ENCODE results near the gene TRAM2. TPM values are rescaled to one million over a fixed set of nuclear protein-coding genes. Genes with fewer than 3 reads are reported as not detected.

Gene TRAM2
- total RNA-seq, 1 donor from 2014 or later: 159 TPM

DNA sequence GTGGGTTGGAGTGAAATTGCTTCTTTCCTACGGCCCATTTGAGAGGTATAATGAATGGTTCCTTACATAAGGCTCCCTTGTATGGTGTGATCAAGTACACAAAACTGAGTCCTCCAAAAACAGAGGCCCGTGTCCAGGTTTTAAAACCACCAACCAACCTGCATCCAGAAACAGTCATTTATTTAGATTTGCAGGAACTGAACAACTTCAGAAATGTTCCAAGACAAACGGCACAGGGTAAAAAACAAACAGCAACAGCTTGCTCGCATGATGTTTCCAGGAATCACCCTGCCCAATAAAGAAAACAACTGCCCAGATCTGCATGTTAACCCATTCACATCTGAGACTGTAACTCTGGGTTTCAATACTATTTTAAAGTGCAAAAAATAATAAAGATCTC lies 40.2 kb upstream of the TRAM2 start:
- no peak for DNase-seq (ENCODE audit: low spot score)
- Mint-ChIP-seq H3K4me1 (ENCODE audit: low read depth) (peaks cover 35% of the 10 kb centered on the region), H3K9me3 (ENCODE audit: low read depth) (no peaks in the 10 kb centered on the region), H3K4me3 (ENCODE audit: unreplicated experiment) (no peak overlapping the region), H3K27me3 (ENCODE audit: low read depth) (no peaks in the 10 kb centered on the region), H3K27ac (ENCODE audit: unreplicated experiment) (no peak overlapping the region), H3K36me3 (ENCODE audit: low read depth) (no peaks in the 10 kb centered on the region)
- TF ChIP-seq, protein P1, sequence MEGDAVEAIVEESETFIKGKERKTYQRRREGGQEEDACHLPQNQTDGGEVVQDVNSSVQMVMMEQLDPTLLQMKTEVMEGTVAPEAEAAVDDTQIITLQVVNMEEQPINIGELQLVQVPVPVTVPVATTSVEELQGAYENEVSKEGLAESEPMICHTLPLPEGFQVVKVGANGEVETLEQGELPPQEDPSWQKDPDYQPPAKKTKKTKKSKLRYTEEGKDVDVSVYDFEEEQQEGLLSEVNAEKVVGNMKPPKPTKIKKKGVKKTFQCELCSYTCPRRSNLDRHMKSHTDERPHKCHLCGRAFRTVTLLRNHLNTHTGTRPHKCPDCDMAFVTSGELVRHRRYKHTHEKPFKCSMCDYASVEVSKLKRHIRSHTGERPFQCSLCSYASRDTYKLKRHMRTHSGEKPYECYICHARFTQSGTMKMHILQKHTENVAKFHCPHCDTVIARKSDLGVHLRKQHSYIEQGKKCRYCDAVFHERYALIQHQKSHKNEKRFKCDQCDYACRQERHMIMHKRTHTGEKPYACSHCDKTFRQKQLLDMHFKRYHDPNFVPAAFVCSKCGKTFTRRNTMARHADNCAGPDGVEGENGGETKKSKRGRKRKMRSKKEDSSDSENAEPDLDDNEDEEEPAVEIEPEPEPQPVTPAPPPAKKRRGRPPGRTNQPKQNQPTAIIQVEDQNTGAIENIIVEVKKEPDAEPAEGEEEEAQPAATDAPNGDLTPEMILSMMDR (IDR thresholded peaks at IDR 0.05): no peak

DNA sequence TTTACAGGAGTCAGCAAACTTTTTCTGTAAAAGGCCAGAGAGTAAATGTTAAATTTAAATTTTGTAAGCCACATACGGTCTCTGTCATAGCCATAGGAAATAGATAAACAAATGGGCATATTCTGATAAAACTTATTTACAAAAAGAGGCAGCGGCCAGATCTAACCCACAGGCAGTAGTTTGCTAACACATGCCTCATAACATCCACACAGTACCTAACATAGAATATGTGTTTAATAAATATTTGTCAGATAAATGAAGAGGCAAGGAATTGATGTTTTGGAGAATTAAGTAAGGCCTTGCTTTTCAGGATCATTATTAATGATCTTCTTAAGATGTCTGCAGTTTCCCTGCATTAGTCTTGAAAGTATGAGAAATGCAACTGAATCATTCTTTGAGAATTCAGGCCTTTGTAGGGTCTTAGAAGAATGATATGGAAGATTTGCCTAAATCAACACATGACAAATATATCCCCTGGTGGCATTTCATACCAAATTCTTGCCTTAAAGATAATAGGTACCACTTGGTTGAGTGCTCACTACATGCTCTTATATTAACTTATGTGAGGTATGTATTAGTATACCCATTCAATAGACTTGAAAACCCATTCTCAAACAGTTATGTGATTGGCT lies 39.3 kb upstream of the TRAM2 start:
- H3K27ac Mint-ChIP-seq (ENCODE audit: unreplicated experiment): no peak overlapping the region
- no peaks in the 10 kb centered on the region for H3K9me3 Mint-ChIP-seq (ENCODE audit: low read depth)
- H3K4me1 Mint-ChIP-seq (ENCODE audit: low read depth): peaks cover 35% of the 10 kb centered on the region
- no peak for DNase-seq (ENCODE audit: low spot score)
- no peaks in the 10 kb centered on the region for H3K36me3 Mint-ChIP-seq (ENCODE audit: low read depth)
- no peak overlapping the region for H3K4me3 Mint-ChIP-seq (ENCODE audit: unreplicated experiment)
- TF ChIP-seq, protein P1 (IDR thresholded peaks at IDR 0.05): no peak
- H3K27me3 Mint-ChIP-seq (ENCODE audit: low read depth): no peaks in the 10 kb centered on the region

DNA sequence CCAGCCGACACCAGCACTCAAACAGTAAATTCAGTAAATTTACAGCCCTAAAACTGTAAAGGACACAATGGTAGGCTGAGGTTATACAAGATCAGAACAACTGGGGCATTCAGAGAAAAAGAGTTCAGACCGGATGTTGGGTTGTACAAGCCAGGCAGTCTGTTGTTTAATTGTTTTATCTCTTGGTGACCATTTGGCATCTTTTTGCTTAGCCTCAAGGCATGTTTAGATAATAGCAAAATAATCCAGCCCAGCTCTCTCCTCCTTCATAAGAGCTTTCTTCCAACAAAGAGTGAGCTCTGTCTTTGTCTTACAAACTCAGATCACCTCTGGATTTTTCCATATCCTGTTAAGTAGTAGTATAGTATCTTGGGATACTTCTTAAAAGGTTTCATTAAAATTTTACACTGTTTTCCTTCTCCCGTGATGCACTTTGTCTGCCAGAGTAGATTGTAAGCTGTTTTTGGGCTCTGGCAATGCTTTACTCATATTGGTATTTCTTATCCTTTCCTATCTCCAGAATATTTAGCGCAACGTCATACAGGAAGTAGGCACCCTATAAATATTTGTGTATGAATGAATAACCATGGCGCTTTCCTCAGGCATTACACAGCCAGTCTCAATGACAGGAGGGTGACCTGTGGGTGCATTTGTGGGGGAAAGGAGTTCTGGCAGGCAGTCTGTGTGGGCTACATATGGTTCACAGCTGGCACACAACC lies 35.6 kb upstream of the TRAM2 start:
- Mint-ChIP-seq H3K9me3 (ENCODE audit: low read depth) (peaks cover 8% of the 10 kb centered on the region), H3K4me3 (ENCODE audit: unreplicated experiment) (no peak overlapping the region), H3K27me3 (ENCODE audit: low read depth) (no peaks in the 10 kb centered on the region), H3K36me3 (ENCODE audit: low read depth) (no peaks in the 10 kb centered on the region), H3K4me1 (ENCODE audit: low read depth) (peaks cover 27% of the 10 kb centered on the region), H3K27ac (ENCODE audit: unreplicated experiment) (no peak overlapping the region)
- DNase-seq (ENCODE audit: low spot score): no peak
- TF ChIP-seq, protein P1 (IDR thresholded peaks at IDR 0.05): no peak

DNA sequence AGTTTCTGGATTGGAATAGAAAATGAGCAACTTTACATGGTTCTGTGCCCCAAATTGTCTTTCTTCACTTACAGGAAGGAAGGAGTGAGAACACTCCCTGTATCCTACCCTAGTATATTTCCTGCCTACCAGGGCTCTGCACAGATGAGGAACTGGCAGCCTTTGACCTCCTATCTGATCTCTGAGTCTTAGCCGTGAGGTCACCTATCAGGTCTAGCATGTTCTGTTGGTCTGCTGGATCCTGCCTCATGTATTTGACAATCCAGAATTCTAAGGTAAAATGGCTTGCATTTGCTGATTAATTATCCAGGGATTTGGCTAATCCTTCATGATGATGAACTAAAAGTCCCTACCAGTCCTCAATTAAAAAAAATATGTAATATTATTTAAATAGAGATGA lies 35.0 kb upstream of the TRAM2 start:
- H3K4me3 Mint-ChIP-seq (ENCODE audit: unreplicated experiment): no peak overlapping the region
- TF ChIP-seq, protein P1 (IDR thresholded peaks at IDR 0.05): no peak
- DNase-seq (ENCODE audit: low spot score): no peak
- H3K27me3 Mint-ChIP-seq (ENCODE audit: low read depth): no peaks in the 10 kb centered on the region
- H3K4me1 Mint-ChIP-seq (ENCODE audit: low read depth): peaks cover 20% of the 10 kb centered on the region
- H3K9me3 Mint-ChIP-seq (ENCODE audit: low read depth): peaks cover 8% of the 10 kb centered on the region
- no peak overlapping the region for H3K27ac Mint-ChIP-seq (ENCODE audit: unreplicated experiment)
- no peaks in the 10 kb centered on the region for H3K36me3 Mint-ChIP-seq (ENCODE audit: low read depth)

DNA sequence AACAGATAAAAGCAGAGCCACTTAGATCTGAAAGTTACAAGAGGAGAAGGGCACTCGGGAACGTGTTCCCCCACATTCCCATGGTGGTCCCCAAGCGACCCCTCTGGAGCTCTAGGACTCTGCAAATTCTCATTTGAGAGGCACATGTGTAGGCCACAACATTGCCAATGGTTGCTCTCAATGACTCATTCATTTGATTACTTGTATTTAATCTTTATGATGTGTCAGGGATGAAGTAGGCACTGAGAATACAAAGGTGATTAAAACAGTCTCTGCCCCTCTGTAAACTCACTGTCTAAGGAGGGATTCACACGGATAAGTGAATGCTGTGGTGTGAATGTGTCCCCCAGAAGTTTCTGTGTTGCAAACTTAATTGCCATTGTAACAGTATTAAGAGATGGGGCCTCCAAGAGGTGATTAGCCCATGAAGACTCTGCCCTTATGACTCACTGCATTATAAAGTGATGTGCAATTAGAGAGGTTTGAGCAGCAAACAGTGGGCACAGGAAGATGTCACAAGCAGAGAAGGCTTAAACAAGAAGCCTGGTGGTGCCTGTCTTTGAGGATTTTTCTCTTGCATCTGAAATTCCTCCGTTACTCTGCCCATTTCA lies 34.0 kb upstream of the TRAM2 start:
- DNase-seq (ENCODE audit: low spot score): no peak
- Mint-ChIP-seq H3K27me3 (ENCODE audit: low read depth) (no peaks in the 10 kb centered on the region), H3K4me1 (ENCODE audit: low read depth) (peaks cover 15% of the 10 kb centered on the region), H3K4me3 (ENCODE audit: unreplicated experiment) (no peak overlapping the region), H3K9me3 (ENCODE audit: low read depth) (peaks cover 10% of the 10 kb centered on the region), H3K27ac (ENCODE audit: unreplicated experiment) (no peak overlapping the region), H3K36me3 (ENCODE audit: low read depth) (no peaks in the 10 kb centered on the region)
- TF ChIP-seq, protein P1 (IDR thresholded peaks at IDR 0.05): no peak
